ENCODE data around the gene PEX5L. TPM values are rescaled to one million over a fixed set of nuclear protein-coding genes. Genes with fewer than 3 reads are reported as not detected.
"Not testable (repeated sequence)": the region's sequence is repeated elsewhere in the genome, so short reads cannot be mapped to it uniquely, and the experiment has no call there.

The PEX5L gene
- total and polyA plus RNA-seq, 8 donors = 0.08 to 2.4 TPM; not detected in 6

DNA sequence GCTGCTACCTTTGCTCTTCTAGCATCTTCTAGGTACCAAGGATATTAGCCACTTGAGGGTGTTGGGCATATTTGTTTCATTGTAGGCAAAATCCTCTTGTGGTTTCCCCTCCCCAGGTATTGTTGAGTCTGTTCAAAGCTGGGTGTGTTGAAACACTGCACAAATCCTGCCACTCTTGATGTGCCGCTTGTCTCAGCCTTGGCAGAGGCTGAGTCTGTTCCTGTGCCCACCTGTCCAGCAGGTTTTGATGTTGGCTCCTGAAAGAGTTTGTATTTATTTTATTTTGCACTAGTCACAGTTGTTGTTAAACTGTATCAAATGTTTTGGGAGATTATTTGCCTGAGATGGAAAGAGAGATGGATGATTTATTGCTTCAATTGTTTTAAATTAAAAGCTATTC lies 247.7 kb downstream of the PEX5L start:
- no peak overlapping the region for H3K4me3 ChIP-seq
- no peak overlapping the region for H3K27ac ChIP-seq
- TF ChIP-seq POLR2A (IDR thresholded peaks at IDR 0.05) (no peak), EP300 (IDR thresholded peaks at IDR 0.05) (no peak), POLR2AphosphoS5 (IDR thresholded peaks at IDR 0.05) (no peak)
- TF ChIP-seq, protein P1, sequence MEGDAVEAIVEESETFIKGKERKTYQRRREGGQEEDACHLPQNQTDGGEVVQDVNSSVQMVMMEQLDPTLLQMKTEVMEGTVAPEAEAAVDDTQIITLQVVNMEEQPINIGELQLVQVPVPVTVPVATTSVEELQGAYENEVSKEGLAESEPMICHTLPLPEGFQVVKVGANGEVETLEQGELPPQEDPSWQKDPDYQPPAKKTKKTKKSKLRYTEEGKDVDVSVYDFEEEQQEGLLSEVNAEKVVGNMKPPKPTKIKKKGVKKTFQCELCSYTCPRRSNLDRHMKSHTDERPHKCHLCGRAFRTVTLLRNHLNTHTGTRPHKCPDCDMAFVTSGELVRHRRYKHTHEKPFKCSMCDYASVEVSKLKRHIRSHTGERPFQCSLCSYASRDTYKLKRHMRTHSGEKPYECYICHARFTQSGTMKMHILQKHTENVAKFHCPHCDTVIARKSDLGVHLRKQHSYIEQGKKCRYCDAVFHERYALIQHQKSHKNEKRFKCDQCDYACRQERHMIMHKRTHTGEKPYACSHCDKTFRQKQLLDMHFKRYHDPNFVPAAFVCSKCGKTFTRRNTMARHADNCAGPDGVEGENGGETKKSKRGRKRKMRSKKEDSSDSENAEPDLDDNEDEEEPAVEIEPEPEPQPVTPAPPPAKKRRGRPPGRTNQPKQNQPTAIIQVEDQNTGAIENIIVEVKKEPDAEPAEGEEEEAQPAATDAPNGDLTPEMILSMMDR (IDR thresholded peaks at IDR 0.05) = no peak
- no peaks in the 10 kb centered on the region for H3K4me1 ChIP-seq
- H3K36me3 ChIP-seq = peaks cover 0 to 30% (median 6%) of the 10 kb centered on the region in 4 donors
- DNase-seq = no peak
- intact Hi-C loops (cut with DNase I; ENCODE audit: low total_unique reads) = no loop called here
- no peaks in the 10 kb centered on the region for H3K27me3 ChIP-seq
- H3K9me3 ChIP-seq = no peaks in the 10 kb centered on the region
- WGBS, 5 donors = 58 to 88% (median 76%) methylated on average over 1 of the region's 1 CpG

DNA sequence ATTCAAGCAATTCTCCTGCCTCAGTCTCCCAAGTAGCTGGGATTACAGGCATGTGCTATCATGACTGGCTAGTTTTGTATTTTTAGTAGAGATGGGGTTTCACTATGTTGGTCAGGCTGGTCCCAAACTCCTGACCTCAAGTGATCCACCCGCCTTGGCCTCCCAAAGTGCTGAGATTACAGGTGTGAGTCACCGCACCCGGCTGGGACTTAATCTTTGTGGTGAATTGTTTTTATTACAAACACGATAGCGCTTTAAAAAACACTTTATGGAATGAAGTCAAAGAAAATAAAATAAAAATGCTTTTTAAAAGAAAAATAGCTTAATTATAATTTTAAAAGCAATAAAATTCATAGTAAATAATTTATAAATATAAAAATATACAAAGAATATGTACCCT lies 253.9 kb downstream of the PEX5L start:
- H3K36me3 ChIP-seq = peaks cover 0 to 44% (median 29%) of the 10 kb centered on the region in 4 donors
- H3K9me3 ChIP-seq; H3K4me1 ChIP-seq; H3K27me3 ChIP-seq; H3K27ac ChIP-seq; DNase-seq; intact Hi-C loops (cut with DNase I; ENCODE audit: low total_unique reads); H3K4me3 ChIP-seq: not testable (repeated sequence)
- WGBS, 5 donors = 92 to 95% (median 93%) methylated on average over 5 of the region's 5 CpGs

DNA sequence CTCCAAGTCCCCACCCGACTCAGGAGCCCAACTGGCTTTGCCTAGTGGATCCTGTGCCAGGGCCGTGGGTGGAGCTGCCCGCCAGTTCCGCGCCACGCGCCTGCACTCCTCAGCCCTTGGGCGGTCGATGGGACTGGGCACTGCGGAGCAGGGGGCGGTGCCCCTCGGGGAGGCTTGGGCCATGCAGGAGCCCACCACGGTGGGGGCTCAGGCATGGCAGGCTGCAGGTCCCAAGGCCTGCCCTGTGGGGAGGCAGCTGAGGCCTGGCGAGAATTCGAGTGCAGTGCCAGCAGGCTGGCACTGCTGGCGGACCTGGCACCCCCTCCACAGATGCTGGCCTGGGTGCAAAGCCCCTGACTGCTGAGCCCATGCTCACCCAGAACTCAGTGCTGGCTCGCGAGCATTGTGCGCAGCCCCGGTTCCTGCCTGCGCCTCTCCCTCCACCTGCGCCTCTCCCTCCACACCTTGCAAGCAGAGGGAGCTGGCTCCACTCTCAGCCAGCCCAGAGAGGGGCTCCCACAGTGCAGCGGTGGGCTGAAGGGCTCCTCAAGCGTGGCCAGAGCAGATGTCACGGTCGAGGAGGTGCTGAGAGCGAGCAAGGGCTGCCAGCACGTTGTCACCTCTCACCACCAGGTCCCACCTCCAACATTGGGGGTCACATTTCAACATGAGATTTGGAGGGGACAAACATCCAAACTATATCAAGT lies 261.2 kb downstream of the PEX5L start:
- peaks cover 3 to 33% (median 19%) of the 10 kb centered on the region in 4 donors for H3K36me3 ChIP-seq
- H3K9me3 ChIP-seq = peaks cover 0 to 9% (median 0%) of the 10 kb centered on the region in 4 donors
- H3K4me3 ChIP-seq = no peak overlapping the region
- H3K27ac ChIP-seq = no peak overlapping the region
- intact Hi-C loops (cut with DNase I; ENCODE audit: low total_unique reads) = no loop called here
- TF ChIP-seq POLR2AphosphoS5 (IDR thresholded peaks at IDR 0.05) (no peak), EP300 (IDR thresholded peaks at IDR 0.05) (no peak), POLR2A (IDR thresholded peaks at IDR 0.05) (no peak)
- TF ChIP-seq, protein P1 (IDR thresholded peaks at IDR 0.05) = no peak
- H3K27me3 ChIP-seq = no peaks in the 10 kb centered on the region
- WGBS, 5 donors = 97 to 99% (median 98%) methylated on average over 23 to 28 of the region's 28 CpGs
- no peak for DNase-seq
- no peaks in the 10 kb centered on the region for H3K4me1 ChIP-seq

DNA sequence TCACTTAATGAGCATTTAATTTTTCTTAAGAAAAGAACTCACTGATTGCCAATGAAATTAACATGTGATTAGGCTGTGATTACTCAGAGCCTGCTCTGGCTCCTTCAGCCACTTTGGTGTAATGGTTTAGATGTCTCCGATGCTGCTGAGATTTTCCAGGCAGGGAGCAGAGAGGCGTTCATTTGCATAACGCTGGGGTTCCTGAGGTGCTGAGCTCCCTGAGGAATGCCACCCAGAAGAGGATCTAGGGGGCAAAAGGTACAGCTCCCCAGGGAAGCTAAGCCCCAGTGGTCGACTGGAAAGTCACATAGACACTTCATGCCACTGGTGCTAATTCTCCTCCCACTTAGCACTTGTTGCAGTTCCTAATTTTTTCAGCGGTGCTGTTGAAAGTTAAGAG lies 264.4 kb downstream of the PEX5L start:
- intact Hi-C loops (cut with DNase I; ENCODE audit: low total_unique reads) = no loop called here

More for the DNA sequence above, 264.4 kb downstream of the PEX5L start:
- H3K4me1 ChIP-seq = no peaks in the 10 kb centered on the region
- H3K27ac ChIP-seq = no peak overlapping the region
- H3K27me3 ChIP-seq = no peaks in the 10 kb centered on the region
- no peak overlapping the region for H3K4me3 ChIP-seq
- peaks cover 0 to 9% (median 0%) of the 10 kb centered on the region in 4 donors for H3K9me3 ChIP-seq
- no peak for DNase-seq
- peaks cover 3 to 35% (median 24%) of the 10 kb centered on the region in 4 donors for H3K36me3 ChIP-seq
- TF ChIP-seq POLR2AphosphoS5 (IDR thresholded peaks at IDR 0.05) (no peak), EP300 (IDR thresholded peaks at IDR 0.05) (no peak), POLR2A (IDR thresholded peaks at IDR 0.05) (no peak)
- TF ChIP-seq, protein P1 (IDR thresholded peaks at IDR 0.05) = no peak
- WGBS, 5 donors = 61 to 74% (median 68%) methylated on average over 5 of the region's 5 CpGs

All from stomach (tissue), 9 donors.